Stimulated activated CD8-positive, alpha-beta memory T cell treated with anti-CD3 and anti-CD28 coated beads, Interleukin-4, amount 100 ng/mL, for 1 hour (primary cell): ENCODE results near the gene DHDH.
A peak's percentile ranks its signal among the peaks of the same experiment; 100 is the strongest.

Experiments used
- DNase-seq, 2 donors: peaks; one replicate each; pipeline ENCODE4 v3.0.0-alpha.2; 2020; ENCODE audit warnings: low read depth in 2 of 2, low spot score in 1 of 2

Gene DHDH

GRCh38 chr19:48966541-48967345 is 33.2 kb downstream of the DHDH start:
- DNase-seq = no peak

- no peak for DNase-seq
Measured at GRCh38 chr19:48967346-48968178, 34.1 kb downstream of the DHDH start.

GRCh38 chr19:48968179-48968661 is 34.7 kb downstream of the DHDH start:
- no peak for DNase-seq

- no peak for DNase-seq
Measured at GRCh38 chr19:48968813-48969218, 35.3 kb downstream of the DHDH start.

DNA sequence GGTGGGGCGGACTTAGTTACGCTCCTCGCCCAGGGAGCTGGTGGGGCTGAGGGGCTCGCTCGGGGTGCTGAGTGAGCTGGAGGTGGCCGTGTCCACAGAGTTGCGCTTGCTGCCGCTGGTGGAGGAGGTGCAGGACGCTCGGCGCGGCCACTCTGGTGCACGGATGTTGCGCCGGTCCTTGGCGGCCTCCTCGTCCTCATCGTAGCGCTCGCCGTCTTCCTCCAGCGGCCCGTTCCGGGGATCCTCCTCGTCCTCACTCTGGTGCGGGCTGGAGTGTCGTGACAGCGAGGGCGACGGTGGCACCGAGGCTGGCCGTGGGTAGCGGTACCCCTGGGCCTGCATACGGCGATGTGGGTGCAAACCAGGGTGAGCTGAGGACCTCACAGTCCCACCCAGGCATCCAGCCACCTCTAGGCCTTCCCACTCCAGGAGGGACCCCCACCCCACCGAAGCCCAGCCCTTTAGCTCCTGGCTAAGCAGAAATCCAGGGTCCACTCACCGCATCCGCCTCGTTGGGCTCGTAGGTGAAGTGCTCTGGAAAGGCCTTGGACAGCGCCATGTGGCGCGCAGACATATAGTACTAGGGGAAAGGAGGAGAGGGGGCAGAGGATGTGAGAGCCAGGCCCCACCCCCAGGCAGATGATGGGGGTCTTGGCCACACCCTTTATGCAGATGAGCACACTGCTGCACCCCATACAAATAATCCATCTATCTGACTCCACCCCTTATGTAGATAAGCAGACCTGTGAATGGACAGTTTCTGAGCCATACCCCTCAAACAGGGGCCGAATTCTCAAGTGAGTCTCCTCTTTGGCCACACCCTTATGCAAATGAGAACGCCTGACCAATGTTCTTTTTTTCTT is 36.0 kb downstream of the DHDH start:
- DNase-seq = no peak

- no peak for DNase-seq
Measured at GRCh38 chr19:48970139-48970766, 36.8 kb downstream of the DHDH start.

DNA sequence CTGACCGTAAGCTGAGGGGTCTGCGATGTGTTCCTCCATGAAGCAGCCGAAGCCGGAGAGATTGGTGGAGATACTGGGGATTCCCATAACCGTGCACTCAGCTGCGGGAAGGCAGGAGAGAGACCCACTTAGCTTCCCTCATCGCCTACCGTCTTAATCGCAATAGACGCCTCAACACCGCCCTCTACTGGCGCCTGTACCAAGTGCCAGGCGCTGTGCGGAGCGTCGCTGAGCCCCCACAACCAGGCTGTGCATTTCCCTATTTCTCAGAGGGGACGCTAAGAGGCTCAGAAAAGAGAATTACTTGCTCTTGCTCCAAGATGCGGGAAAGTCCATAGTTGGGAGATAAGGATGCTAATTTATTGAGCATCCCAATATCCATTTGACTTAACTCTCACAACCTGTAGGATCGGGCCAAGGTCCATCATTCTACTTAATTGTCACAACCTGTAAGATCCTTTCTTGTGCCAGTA is 37.5 kb downstream of the DHDH start:
- DNase-seq = peak; percentile 71

- no peak for DNase-seq
Measured at GRCh38 chr19:48975947-48976847, 42.7 kb downstream of the DHDH start.

DNA sequence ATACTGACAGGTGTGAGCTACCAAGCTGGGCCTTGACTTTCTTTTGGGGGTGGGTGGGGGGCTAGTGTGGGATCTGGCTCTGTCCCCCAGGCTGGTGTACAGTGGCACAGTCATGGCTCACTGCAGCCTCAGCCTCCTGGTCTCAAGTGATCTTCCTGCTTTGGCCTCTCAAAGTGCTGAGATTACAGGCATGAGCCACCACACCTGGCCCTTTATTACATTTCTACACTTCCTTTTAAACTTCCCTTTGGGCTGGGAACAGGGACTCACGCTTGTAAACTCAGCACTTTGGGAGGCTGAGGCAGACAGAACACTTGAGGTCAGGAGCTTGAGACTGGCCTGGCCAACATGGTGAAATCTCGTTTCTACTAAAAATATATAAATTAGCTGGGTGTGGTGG is 43.6 kb downstream of the DHDH start:
- DNase-seq = no peak

- no peak for DNase-seq
Measured at GRCh38 chr19:48982280-48982679, 48.8 kb downstream of the DHDH start.

DNA sequence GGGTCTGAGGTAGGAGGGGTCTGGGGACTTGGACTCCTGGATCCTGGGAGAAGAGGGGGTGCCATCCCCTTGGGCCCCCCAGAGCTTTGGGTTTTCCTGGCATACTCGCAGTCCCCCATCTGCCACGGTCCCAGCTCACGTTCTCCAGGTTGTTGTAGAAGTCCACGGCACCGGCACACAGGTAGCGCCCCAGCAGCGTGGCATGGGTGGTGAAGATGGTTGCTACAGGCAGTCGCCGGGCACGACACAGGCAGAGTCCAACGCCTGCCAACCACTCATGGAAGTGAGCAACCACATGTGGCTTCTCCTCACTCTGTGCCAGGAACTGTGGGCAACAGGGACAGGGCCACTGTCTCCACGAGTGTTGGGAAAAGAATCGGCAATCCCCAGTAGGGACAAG is 52.2 kb downstream of the DHDH start:
- no peak for DNase-seq

- DNase-seq = no peak
Measured at GRCh38 chr19:48986211-48986610, 52.7 kb downstream of the DHDH start.

- DNase-seq = no peak
Measured at GRCh38 chr19:48987323-48987722, 53.8 kb downstream of the DHDH start.

- no peak for DNase-seq
Measured at GRCh38 chr19:48988286-48988685, 54.8 kb downstream of the DHDH start.

GRCh38 chr19:48988860-48989259 is 55.4 kb downstream of the DHDH start:
- DNase-seq = no peak

- no peak for DNase-seq
Measured at GRCh38 chr19:48989701-48990291, 56.3 kb downstream of the DHDH start.

GRCh38 chr19:48990400-48990799 is 56.9 kb downstream of the DHDH start:
- no peak for DNase-seq

DNA sequence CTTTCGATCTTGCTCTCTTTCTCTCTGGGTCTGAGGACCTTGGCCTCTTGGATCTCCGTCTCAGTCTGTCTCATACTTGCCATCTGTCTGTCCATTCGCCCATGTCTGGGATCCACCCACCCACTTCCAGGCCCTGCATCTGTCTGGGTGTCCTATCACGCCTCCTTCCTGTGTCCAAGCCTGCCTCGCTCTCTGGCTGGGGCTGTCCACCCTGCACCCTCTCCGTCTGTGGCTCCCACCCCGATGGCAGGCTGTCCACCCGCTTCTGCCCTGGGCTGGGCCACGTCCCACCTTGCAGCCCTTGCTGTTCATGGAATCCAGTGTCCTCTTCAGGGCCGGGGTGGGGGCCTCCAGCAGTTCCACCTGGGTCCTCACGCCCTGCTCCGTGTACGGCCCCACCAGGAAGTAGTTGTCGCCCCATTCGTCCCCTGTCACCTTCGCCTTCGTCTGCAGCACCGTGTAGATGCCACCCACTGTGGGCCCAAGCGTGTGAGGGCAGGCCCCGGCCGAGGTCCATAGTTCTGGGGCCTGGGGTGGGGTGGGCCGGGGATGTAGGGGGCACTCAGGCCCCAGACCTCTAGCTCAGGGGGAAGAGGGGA is 57.6 kb downstream of the DHDH start:
- no peak for DNase-seq
